ENCODE data around the gene MBOAT7. TPM values are rescaled to one million over a fixed set of nuclear protein-coding genes. Genes with fewer than 3 reads are reported as not detected.

MBOAT7 gene
- total RNA-seq, 1 experiment from 2014 or later: 100 TPM

DNA sequence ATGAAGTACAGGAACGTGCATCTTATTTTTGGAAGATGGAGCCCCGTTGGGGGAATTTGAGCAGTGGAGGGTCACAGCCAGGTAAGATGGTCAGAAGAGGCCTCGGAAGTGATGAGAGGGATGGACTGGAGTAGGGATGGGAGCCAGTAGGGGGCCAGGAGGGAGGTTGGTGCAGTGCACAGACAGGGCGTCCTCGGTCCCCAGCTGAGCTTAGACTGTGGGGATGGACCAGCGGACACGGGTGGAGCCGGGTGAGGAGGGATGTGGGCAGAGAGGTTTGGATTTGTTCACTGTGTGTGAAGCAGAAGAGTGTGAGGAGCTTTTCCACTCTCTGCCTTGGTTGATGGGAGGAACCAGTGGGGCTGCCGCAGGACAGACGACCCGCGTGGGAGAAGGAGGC is 21.9 kb upstream of the MBOAT7 start:
- no peak overlapping the region for H2AK5ac ChIP-seq (ENCODE audit: insufficient read length, low read length)
- Mint-ChIP-seq H3K4me1 (peaks cover 17 to 25% of the 10 kb centered on the region in 2 experiments), H3K27ac (peak overlapping the region in 2 of 3 experiments; percentile 4 to 90; a peak in 3 of 7 replicates), H3K36me3 (ENCODE audit: insufficient read depth in 1 of 3, low read depth in 3 of 3) (peaks cover 36 to 52% (median 39%) of the 10 kb centered on the region in 3 experiments; a peak in 6 of 7 replicates), H3K9me3 (peaks cover 0 to 2% of the 10 kb centered on the region in 2 experiments; a peak in 2 of 5 replicates), H3K27me3 (ENCODE audit: low read depth) (peaks cover 3% of the 10 kb centered on the region), H3K4me3 (no peak overlapping the region)
- H2BK12ac ChIP-seq (ENCODE audit: insufficient read length, low read depth, low read length): no peak overlapping the region
- no peak overlapping the region for H4K91ac ChIP-seq (ENCODE audit: insufficient read length, low read depth, low read length)
- no peak overlapping the region for H3K14ac ChIP-seq (ENCODE audit: insufficient read depth, low read length)
- H3K79me1 ChIP-seq (ENCODE audit: insufficient read depth, low read depth, low read length, poor library complexity, severe bottlenecking): no peaks in the 10 kb centered on the region
- WGBS (ENCODE audit: extremely low coverage, insufficient read length, low lambda C conversion rate): no CpG with 5 or more reads among the region's 12 CpGs
- H2BK15ac ChIP-seq (ENCODE audit: low read depth, low read length): no peak overlapping the region
- H3K9ac ChIP-seq (ENCODE audit: extremely low read depth, insufficient read length, low read length): no peak overlapping the region
- no peaks in the 10 kb centered on the region for H3K79me2 ChIP-seq (ENCODE audit: insufficient read depth, low read length)
- no peak overlapping the region for H3K4ac ChIP-seq (ENCODE audit: low read depth, low read length)
- H4K5ac ChIP-seq (ENCODE audit: insufficient read length, low read depth, low read length): no peak overlapping the region
- no peak overlapping the region for H3K18ac ChIP-seq (ENCODE audit: insufficient read length, low read depth, low read length)
- no peaks in the 10 kb centered on the region for H3K4me1 ChIP-seq (ENCODE audit: insufficient read depth, low read length)
- H3K27ac ChIP-seq (ENCODE audit: insufficient read length, low read depth, low read length): no peak overlapping the region
- H3K23me2 ChIP-seq (ENCODE audit: insufficient read length, low read depth, low read length, poor library complexity, severe bottlenecking): no peaks in the 10 kb centered on the region
- H3T11ph ChIP-seq (ENCODE audit: low read length): no peak overlapping the region
- no peak overlapping the region for H3K23ac ChIP-seq (ENCODE audit: insufficient read length, low read depth, low read length)
- no peak overlapping the region for H4K8ac ChIP-seq (replicated peaks; ENCODE audit: insufficient read length, low read depth, low read length)
- no peaks in the 10 kb centered on the region for H3K27me3 ChIP-seq (ENCODE audit: insufficient read depth, low read length)
- no peak overlapping the region for H3K56ac ChIP-seq (ENCODE audit: insufficient read length, low read depth, low read length)
- no peak overlapping the region for H2BK5ac ChIP-seq (ENCODE audit: insufficient read length, low read length)
- no peak for DNase-seq
- peaks cover 3% of the 10 kb centered on the region for H4K20me1 ChIP-seq (ENCODE audit: control insufficient read depth, insufficient read depth, insufficient read length)
- no peak overlapping the region for H2AFZ ChIP-seq (ENCODE audit: low read length)
- TF ChIP-seq, protein P1, sequence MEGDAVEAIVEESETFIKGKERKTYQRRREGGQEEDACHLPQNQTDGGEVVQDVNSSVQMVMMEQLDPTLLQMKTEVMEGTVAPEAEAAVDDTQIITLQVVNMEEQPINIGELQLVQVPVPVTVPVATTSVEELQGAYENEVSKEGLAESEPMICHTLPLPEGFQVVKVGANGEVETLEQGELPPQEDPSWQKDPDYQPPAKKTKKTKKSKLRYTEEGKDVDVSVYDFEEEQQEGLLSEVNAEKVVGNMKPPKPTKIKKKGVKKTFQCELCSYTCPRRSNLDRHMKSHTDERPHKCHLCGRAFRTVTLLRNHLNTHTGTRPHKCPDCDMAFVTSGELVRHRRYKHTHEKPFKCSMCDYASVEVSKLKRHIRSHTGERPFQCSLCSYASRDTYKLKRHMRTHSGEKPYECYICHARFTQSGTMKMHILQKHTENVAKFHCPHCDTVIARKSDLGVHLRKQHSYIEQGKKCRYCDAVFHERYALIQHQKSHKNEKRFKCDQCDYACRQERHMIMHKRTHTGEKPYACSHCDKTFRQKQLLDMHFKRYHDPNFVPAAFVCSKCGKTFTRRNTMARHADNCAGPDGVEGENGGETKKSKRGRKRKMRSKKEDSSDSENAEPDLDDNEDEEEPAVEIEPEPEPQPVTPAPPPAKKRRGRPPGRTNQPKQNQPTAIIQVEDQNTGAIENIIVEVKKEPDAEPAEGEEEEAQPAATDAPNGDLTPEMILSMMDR (conservative IDR thresholded peaks at IDR 0.05): no peak
- H2BK20ac ChIP-seq (ENCODE audit: low read depth, low read length, poor library complexity, severe bottlenecking): no peak overlapping the region
- H2BK120ac ChIP-seq (ENCODE audit: low read depth, low read length, poor library complexity, severe bottlenecking): no peak overlapping the region
- no peak overlapping the region for H3K4me2 ChIP-seq (ENCODE audit: insufficient read depth, insufficient read length, low read length)
- H3K9me3 ChIP-seq (ENCODE audit: control insufficient read depth, low read depth, low read length): no peaks in the 10 kb centered on the region

Data from H9 (cell line).